NCI-H524 (cell line): ENCODE data around the gene HOXA7.
A peak's percentile ranks its signal among the peaks of the same experiment; 100 is the strongest.

Source experiments
- DNase-seq, 2 experiments: peaks; one replicate each; lab custom pipeline; 2025; lab: John Stamatoyannopoulos, UW

The HOXA7 gene

GRCh38 chr7:27147199-27148030 is 9.1 kb downstream of the HOXA7 start, which contains the start of gene HOXA6:
TSS of gene HOXA6 (minus strand) at chr7:27147774. CDS start at chr7:27147749, 25 bp downstream.
- DNase-seq: peak in 1 of 2 experiments; percentile 23

- no peak for DNase-seq
These were observed 9.8 kb downstream of the HOXA7 start for GRCh38 chr7:27146491-27147198.

GRCh38 chr7:27145914-27146412 is 10.5 kb downstream of the HOXA7 start:
- DNase-seq: no peak

GRCh38 chr7:27145165-27145913 is 11.1 kb downstream of the HOXA7 start:
- DNase-seq: no peak

GRCh38 chr7:27144781-27145164 is 11.7 kb downstream of the HOXA7 start:
- DNase-seq: no peak

- no peak for DNase-seq
These were observed 12.3 kb downstream of the HOXA7 start for GRCh38 chr7:27143950-27144780.

GRCh38 chr7:27143023-27143949 is 13.2 kb downstream of the HOXA7 start, which contains the start of gene HOXA5:
TSS of gene HOXA5 (minus strand) at chr7:27143681. CDS start at chr7:27143607, 74 bp downstream.
- peak; percentile 86 to 92 for DNase-seq

- peak in 1 of 2 experiments; percentile 44 for DNase-seq
These were observed 13.9 kb downstream of the HOXA7 start for GRCh38 chr7:27142580-27143022.

- no peak for DNase-seq
These were observed 14.4 kb downstream of the HOXA7 start for GRCh38 chr7:27141923-27142579.

- DNase-seq: no peak
These were observed 15.1 kb downstream of the HOXA7 start for GRCh38 chr7:27141137-27141922.

GRCh38 chr7:27140126-27140857 is 16.2 kb downstream of the HOXA7 start:
- no peak for DNase-seq

- DNase-seq: no peak
These were observed 16.9 kb downstream of the HOXA7 start for GRCh38 chr7:27139334-27140125.

GRCh38 chr7:27138985-27139333 is 17.5 kb downstream of the HOXA7 start:
- no peak for DNase-seq

- DNase-seq: no peak
These were observed 18.0 kb downstream of the HOXA7 start for GRCh38 chr7:27138472-27138871.

GRCh38 chr7:27137640-27138315 is 18.7 kb downstream of the HOXA7 start:
- DNase-seq: no peak

- DNase-seq: no peak
These were observed 22.1 kb downstream of the HOXA7 start for GRCh38 chr7:27134392-27134791.
